Lower leg skin (tissue), 3 donors: ENCODE data around the gene PRTFDC1.

Source experiments
- CTCF ChIP-seq, 3 donors: fragments of 450-650 bp; IDR thresholded peaks; one replicate each; pipeline ENCODE4 v1.5.1; 2016; ENCODE audit warnings: antibody characterized with exemption in 3 of 3, mild to moderate bottlenecking in 3 of 3, moderate library complexity in 2 of 3
- POLR2A ChIP-seq, 2 donors: fragments of 450-650 bp; IDR thresholded peaks; one replicate each; pipeline ENCODE4 v1.6.1; 2016 to 2017; ENCODE audit warnings: antibody characterized with exemption in 2 of 2, mild to moderate bottlenecking in 1 of 2, moderate library complexity in 1 of 2

- TF ChIP-seq CTCF (IDR thresholded peaks at IDR 0.05) (no peak), POLR2A (IDR thresholded peaks at IDR 0.05) (no peak)
These were observed 50.0 kb downstream of the PRTFDC1 start for GRCh38 chr10:24902400-24902728.
